BLaER1 (cell line): ENCODE measurements around the gene RNU5D-1.
"Not testable (repeated sequence)": the region's sequence is repeated elsewhere in the genome, so short reads cannot be mapped to it uniquely, and the experiment has no call there.

Experiments used
- H3K27ac ChIP-seq: shearing (Covaris generic); formaldehyde crosslinking; 2 replicates; pipeline ENCODE4 v1.8.1; 2022
- H3K27me3 ChIP-seq: shearing (Covaris generic); formaldehyde crosslinking; 2 replicates; pipeline ENCODE4 v1.8.1; 2022
- H3K36me3 ChIP-seq: shearing (Covaris generic); formaldehyde crosslinking; 2 replicates; pipeline ENCODE4 v1.8.1; 2022
- H3K4me1 ChIP-seq: shearing (Covaris generic); formaldehyde crosslinking; 2 replicates; pipeline ENCODE4 v1.8.1; 2022
- H3K4me2 ChIP-seq: shearing (Covaris generic); formaldehyde crosslinking; 2 replicates; pipeline ENCODE4 v1.8.1; 2022
- H3K4me3 ChIP-seq: shearing (Covaris generic); formaldehyde crosslinking; 2 replicates; pipeline ENCODE4 v1.8.1; 2022
- H3K9ac ChIP-seq: shearing (Covaris generic); formaldehyde crosslinking; 2 replicates; pipeline ENCODE4 v1.8.1; 2022
- H3K9me3 ChIP-seq: shearing (Covaris generic); formaldehyde crosslinking; 2 replicates; pipeline ENCODE4 v1.8.1; 2022
- H4K20me1 ChIP-seq: shearing (Covaris generic); formaldehyde crosslinking; 2 replicates; pipeline ENCODE4 v1.8.1; 2022
- Cebpa-rat ChIP-seq: shearing (Covaris generic); IDR thresholded peaks from 2 replicates; pipeline ENCODE4 v1.8.1; 2022

The RNU5D-1 gene

DNA sequence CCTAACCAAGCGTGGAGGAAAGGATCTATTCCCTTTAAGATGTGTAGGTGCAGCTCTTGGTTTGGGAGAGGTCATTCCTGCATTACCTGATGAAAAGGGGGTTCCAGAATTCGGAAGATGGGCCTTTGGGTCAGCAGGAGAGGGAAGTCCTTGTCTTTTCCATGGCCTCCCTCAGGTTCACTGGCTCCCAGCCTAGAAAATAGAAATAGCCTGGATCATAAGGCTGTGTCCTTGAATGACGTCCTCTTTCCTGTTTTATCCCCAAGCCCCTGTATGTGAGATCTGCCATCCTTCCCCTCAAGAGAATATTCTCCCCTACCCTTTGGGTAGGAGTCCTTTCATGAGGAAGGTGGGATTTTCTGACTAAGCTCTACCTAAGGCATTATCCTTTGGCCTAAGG, 29.9 kb upstream of the RNU5D-1 start:
- Histone ChIP-seq H4K20me1 (no peaks in the 10 kb centered on the region), H3K4me3 (no peak overlapping the region), H3K36me3 (peaks cover 100% of the 10 kb centered on the region), H3K27me3 (no peaks in the 10 kb centered on the region), H3K27ac (no peak overlapping the region), H3K9ac (no peak overlapping the region), H3K4me2 (no peak overlapping the region), H3K4me1 (peaks cover 4% of the 10 kb centered on the region; the same call in 1 of the 2 replicates), H3K9me3 (no peaks in the 10 kb centered on the region)
- no peak for TF ChIP-seq Cebpa-rat

DNA sequence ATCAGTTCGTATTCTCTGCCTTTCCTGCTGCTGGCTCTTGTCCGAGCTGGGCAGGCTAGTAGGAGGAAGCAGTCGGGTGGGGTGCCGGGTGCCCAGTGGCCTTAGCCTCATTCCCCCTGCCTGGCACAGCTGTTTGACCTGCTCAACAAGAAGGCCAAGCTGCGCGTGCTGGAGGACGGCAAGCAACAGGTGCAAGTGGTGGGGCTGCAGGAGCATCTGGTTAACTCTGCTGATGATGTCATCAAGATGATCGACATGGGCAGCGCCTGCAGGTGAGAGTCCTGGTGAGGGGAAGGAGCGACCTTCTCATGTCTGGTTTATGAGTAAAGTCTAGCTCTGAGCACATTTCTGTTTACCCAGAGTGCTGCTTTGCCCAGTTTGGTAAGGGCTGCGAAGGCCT, 28.1 kb upstream of the RNU5D-1 start:
- Histone ChIP-seq H3K4me3 (no peak overlapping the region), H3K4me1 (peaks cover 4% of the 10 kb centered on the region; the same call in 1 of the 2 replicates), H3K9ac (no peak overlapping the region), H3K4me2 (no peak overlapping the region), H3K27me3 (no peaks in the 10 kb centered on the region), H3K36me3 (peaks cover 100% of the 10 kb centered on the region), H4K20me1 (no peaks in the 10 kb centered on the region), H3K9me3 (no peaks in the 10 kb centered on the region), H3K27ac (no peak overlapping the region)
- TF ChIP-seq Cebpa-rat: no peak

DNA sequence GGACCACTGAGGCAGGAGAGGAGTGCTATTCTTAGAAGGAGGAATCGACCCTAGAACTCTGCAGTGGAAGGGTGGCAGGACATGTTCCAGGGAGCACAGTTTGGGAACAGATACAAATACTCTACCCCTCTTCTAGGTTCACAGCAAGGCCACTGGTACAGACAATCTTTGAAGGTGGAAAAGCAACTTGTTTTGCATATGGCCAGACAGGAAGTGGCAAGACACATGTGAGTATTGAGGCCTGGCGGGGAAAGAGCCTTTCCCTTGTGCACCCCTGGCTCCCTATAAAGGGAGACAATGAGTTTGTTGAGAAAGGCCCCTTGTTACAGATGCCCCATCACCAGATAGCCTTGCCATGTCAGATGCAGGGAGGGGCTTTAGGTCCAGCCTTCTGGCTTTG, 26.4 kb upstream of the RNU5D-1 start:
- Histone ChIP-seq H3K4me1 (peaks cover 4% of the 10 kb centered on the region; the same call in 1 of the 2 replicates), H4K20me1 (0 out of 2 replicates have a peak, but pooled peaks cover 7% of the 10 kb centered on the region), H3K9me3 (no peaks in the 10 kb centered on the region), H3K9ac (no peak overlapping the region), H3K27me3 (no peaks in the 10 kb centered on the region), H3K4me3 (no peak overlapping the region), H3K36me3 (peaks cover 100% of the 10 kb centered on the region), H3K27ac (no peak overlapping the region), H3K4me2 (no peak overlapping the region)
- TF ChIP-seq Cebpa-rat: no peak

DNA sequence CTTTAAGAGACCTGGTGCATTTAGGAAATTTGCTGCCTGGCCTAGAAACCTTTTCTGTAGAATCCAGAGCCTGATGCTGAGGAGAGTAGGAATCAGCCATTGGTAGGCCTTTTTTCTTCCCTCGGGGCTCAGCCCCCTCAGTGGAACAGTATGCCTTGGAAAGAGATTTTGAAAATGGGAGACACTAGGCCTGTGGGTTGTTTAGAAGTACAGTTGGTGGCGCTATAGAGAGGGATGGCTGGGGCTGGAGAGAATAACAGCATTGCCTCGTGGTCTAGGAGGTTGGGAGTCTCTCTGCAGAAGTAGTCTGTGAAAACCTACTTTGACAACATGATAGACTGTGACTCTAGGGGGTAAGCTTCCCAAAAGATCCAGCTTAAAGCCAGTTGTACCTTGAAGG, 16.9 kb upstream of the RNU5D-1 start:
- TF ChIP-seq Cebpa-rat: no peak
- Histone ChIP-seq H3K4me3 (no peak overlapping the region), H3K27me3 (no peaks in the 10 kb centered on the region), H3K36me3 (peaks cover 99% of the 10 kb centered on the region), H3K9ac (no peak overlapping the region), H4K20me1 (peaks cover 13% of the 10 kb centered on the region; the same call in 1 of the 2 replicates), H3K4me1 (peaks cover 8% of the 10 kb centered on the region), H3K9me3 (no peaks in the 10 kb centered on the region), H3K27ac (no peak overlapping the region), H3K4me2 (no peak overlapping the region)

DNA sequence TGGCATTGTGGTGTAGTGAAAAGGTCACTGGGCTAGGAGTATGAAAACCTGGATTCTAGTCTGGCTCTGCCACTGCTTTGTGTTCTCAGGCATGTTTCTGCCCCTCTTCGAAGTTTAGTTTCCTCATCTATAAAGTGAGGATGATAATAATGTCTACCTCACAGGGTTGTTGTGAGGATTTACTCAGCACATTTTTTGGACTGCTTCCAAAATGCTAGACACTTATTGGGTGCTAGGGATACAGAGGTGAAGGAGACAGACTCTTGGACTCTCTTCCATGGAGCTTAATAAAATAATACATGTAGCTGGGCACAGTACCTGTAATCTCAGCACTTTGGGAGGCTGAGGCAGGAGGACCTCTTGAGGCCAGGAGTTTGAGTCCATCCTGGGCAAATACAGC, 12.2 kb upstream of the RNU5D-1 start:
- H3K4me2 ChIP-seq: peak overlapping the region; percentile 43; the same call in 1 of the 2 replicates
- H3K9ac ChIP-seq: peak overlapping the region; percentile 56
- peaks cover 8% of the 10 kb centered on the region; the same call in 1 of the 2 replicates for H4K20me1 ChIP-seq
- peaks cover 34% of the 10 kb centered on the region for H3K4me1 ChIP-seq
- no peak for TF ChIP-seq Cebpa-rat
- no peak overlapping the region for H3K4me3 ChIP-seq
- H3K9me3 ChIP-seq: 0 out of 2 replicates have a peak, but pooled peaks cover 3% of the 10 kb centered on the region
- no peak overlapping the region for H3K27ac ChIP-seq
- H3K27me3 ChIP-seq: no peaks in the 10 kb centered on the region
- H3K36me3 ChIP-seq: peaks cover 70% of the 10 kb centered on the region

DNA sequence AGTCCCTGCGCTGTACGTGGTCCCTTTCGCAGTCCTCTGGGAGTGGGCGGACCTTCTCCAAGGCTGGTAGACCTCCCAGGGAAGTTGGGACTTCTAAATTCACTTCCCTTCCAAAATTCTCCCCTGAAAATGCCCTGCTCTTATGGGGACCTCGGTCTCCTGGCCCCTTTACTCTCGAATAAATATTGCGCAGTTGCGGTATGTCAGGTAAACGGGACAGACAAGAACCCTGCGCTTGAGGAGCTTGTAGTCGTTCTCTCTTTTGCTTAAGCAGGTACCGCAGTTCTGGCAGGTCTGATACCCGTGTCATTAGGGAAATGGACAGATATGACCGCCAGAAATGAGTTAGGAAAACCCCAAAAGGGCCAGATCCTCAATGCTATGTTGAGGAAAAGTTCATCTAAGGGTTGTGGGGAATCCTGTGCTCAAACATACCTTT, 9.2 kb upstream of the RNU5D-1 start:
- Histone ChIP-seq H3K9me3 (0 out of 2 replicates have a peak, but pooled peaks cover 5% of the 10 kb centered on the region), H3K9ac (peak overlapping the region; percentile 87), H3K27ac (peak overlapping the region; percentile 85), H3K4me3 (peak overlapping the region; percentile 83), H3K4me1 (peaks cover 34% of the 10 kb centered on the region), H3K36me3 (peaks cover 40% of the 10 kb centered on the region), H3K4me2 (peak overlapping the region; percentile 92), H4K20me1 (no peaks in the 10 kb centered on the region; the same call in 1 of the 2 replicates), H3K27me3 (no peaks in the 10 kb centered on the region)
- TF ChIP-seq Cebpa-rat: no peak

DNA sequence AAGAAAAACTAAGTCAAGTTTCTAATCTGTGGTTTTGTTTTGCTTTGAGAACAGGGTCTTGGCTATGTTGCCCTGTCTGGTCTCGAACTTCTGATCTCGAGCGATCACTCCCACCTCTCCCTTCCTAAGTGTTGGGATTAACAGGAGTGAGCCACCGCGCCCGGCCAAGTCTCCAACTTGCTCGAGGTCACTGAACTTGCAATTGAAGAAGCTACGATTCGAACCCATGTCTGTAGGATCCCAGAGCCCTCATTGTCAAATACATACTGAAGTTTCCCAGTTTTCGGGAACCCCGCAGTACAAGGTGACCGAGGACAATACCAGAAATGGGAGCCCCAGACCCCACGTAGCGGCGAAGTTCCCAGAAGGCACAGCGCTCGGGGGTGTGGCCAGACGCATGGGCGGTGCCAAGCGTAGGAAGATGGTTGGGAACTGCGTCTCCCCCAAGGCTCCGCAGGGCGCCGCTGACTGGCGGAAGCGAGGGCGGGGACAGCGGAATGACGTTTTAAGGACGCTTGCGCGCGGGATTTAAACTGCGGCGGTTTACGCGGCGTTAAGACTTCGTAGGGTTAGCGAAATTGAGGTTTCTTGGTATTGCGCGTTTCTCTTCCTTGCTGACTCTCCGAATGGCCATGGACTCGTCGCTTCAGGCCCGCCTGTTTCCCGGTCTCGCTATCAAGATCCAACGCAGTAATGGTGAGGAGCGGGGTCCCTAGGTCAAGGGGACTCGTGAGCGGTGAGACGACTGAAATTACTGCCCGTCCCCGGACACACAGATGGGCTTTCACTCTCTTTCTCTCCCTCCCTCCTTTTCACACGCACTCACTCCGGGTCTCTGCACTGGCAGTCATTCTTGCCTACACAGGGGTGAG, 8.6 kb upstream of the RNU5D-1 start, which contains the start of gene KIF2C:
KIF2C (plus strand) TSS at position 531 of the 872 bp plus-strand sequence; CDS start at position 627, 96 bp downstream.
- H4K20me1 ChIP-seq: no peaks in the 10 kb centered on the region; the same call in 1 of the 2 replicates
- peak within 1 kb of the TSS; percentile 87 for H3K9ac ChIP-seq
- no peak for TF ChIP-seq Cebpa-rat
- peak within 1 kb of the TSS; percentile 92 for H3K4me2 ChIP-seq
- H3K27ac ChIP-seq: peak within 1 kb of the TSS; percentile 85
- peak within 1 kb of the TSS; percentile 83 for H3K4me3 ChIP-seq
- H3K27me3 ChIP-seq: no peaks in the 10 kb centered on the region
- peaks cover 34% of the 10 kb centered on the region for H3K4me1 ChIP-seq
- 0 out of 2 replicates have a peak, but pooled peaks cover 5% of the 10 kb centered on the region for H3K9me3 ChIP-seq
- H3K36me3 ChIP-seq: peaks cover 34% of the 10 kb centered on the region

DNA sequence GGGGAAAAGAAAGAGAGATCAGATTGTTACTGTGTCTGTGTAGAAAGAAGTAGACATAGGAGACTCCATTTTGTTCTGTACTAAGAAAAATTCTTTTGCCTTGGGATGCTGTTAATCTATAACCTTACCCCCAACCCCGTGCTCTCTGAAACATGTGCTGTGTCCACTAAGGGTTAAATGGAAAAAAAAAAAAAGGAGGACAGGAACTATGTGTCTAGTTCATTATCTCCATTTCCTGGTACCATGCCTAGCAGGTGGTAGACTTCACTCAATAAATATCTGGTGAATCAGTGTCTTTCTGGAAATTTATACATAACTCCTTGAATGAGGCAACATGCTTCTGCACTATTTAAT, 8.0 kb upstream of the RNU5D-1 start:
- H3K27me3 ChIP-seq, H4K20me1 ChIP-seq, H3K9me3 ChIP-seq: not testable (repeated sequence)
- H3K4me1 ChIP-seq: peaks cover 34% of the 10 kb centered on the region
- H3K36me3 ChIP-seq: peaks cover 28% of the 10 kb centered on the region
- peak overlapping the region; percentile 85 for H3K27ac ChIP-seq
- H3K4me2 ChIP-seq: peak overlapping the region; percentile 92
- H3K4me3 ChIP-seq: peak overlapping the region; percentile 83
- H3K9ac ChIP-seq: peak overlapping the region; percentile 87

DNA sequence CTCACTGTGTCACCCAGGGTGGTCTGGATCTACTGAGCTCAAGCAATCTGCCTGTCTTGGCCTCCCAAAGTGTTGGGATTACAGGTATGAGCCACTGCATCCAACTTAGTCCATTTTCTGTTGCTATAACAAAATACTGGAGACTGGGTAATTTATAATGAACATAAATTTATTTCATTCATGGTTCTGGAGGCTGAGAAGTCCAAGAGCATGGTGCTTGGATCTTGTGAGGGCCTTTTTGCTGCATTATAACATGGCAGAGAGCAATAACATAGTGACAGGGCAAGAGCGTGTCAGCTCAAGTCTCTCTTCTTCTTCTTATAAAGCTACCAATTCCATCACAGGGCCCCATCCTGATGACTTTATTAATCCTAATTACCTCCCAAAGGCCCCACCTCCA, 5.0 kb upstream of the RNU5D-1 start:
- no peak for TF ChIP-seq Cebpa-rat
- peaks cover 3% of the 10 kb centered on the region for H3K36me3 ChIP-seq
- no peak overlapping the region for H3K4me2 ChIP-seq
- no peak overlapping the region for H3K27ac ChIP-seq
- no peaks in the 10 kb centered on the region for H4K20me1 ChIP-seq
- no peak overlapping the region for H3K4me3 ChIP-seq
- H3K27me3 ChIP-seq: no peaks in the 10 kb centered on the region
- H3K9me3 ChIP-seq: 0 out of 2 replicates have a peak, but pooled peaks cover 5% of the 10 kb centered on the region
- H3K4me1 ChIP-seq: peaks cover 36% of the 10 kb centered on the region
- H3K9ac ChIP-seq: no peak overlapping the region

DNA sequence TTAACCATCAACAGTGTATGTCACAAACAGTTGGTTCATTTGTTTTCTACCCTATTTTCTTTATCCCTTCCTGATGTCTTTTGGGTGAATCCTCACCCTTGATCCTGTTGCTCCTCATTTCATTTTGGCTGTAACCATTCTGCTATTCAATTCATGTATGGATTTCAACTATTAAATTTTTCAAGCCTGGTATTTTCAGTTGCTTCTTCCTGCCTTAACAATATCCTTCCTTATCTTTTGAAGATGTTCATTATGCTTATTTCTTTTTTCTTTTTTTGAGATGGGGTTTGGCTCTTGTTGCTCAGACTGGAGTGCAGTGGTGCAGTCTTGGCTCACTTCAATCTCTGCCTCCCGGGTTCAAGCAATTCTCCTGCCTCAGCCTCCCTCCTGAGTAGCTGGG, 2.8 kb upstream of the RNU5D-1 start:
- no peaks in the 10 kb centered on the region for H3K27me3 ChIP-seq
- TF ChIP-seq Cebpa-rat: no peak
- H3K4me1 ChIP-seq: peaks cover 45% of the 10 kb centered on the region
- no peak overlapping the region for H3K27ac ChIP-seq
- H3K4me2 ChIP-seq: peak overlapping the region; percentile 36; the same call in 1 of the 2 replicates
- H3K36me3 ChIP-seq: no peaks in the 10 kb centered on the region
- H3K9ac ChIP-seq: no peak overlapping the region
- H4K20me1 ChIP-seq: no peaks in the 10 kb centered on the region
- H3K9me3 ChIP-seq: 0 out of 2 replicates have a peak, but pooled peaks cover 5% of the 10 kb centered on the region
- no peak overlapping the region for H3K4me3 ChIP-seq
